Measurements from ENCODE around the gene CACNA1I. TPM values are rescaled to one million over a fixed set of nuclear protein-coding genes. Genes with fewer than 3 reads are reported as not detected.

CACNA1I gene
- total and polyA plus RNA-seq, 11 donors, result 0.01 to 0.07 (median 0.04) TPM; not detected in 6

- Histone ChIP-seq H3K9me3 (peaks cover 0 to 12% (median 0%) of the 10 kb centered on the region in 12 donors), H3K27me3 (peaks cover 0 to 39% (median 6%) of the 10 kb centered on the region in 9 donors), H3K27ac (no peak overlapping the region), H3K36me3 (no peaks in the 10 kb centered on the region), H3K4me3 (no peak overlapping the region), H3K4me1 (no peaks in the 10 kb centered on the region)
- intact Hi-C loops (cut with DNase I), result no loop called here
- 66 to 72% (median 70%) methylated on average over 9 of the region's 9 CpGs for WGBS, 4 donors
- DNase-seq (no peak), ATAC-seq (no peak)
- TF ChIP-seq CTCF (IDR thresholded peaks at IDR 0.05) (no peak), POLR2A (IDR thresholded peaks at IDR 0.05) (no peak)
Measured at GRCh38 chr22:39643311-39644083, 72.9 kb downstream of the CACNA1I start.

- H3K4me3 ChIP-seq, result no peak overlapping the region
- intact Hi-C loops (cut with DNase I), result no loop called here
- no peak overlapping the region for H3K27ac ChIP-seq
- peaks cover 0 to 39% (median 6%) of the 10 kb centered on the region in 9 donors for H3K27me3 ChIP-seq
- no peaks in the 10 kb centered on the region for H3K36me3 ChIP-seq
- H3K4me1 ChIP-seq, result no peaks in the 10 kb centered on the region
- WGBS, 4 donors, result 44 to 75% (median 53%) methylated on average over 2 to 6 of the region's 6 CpGs
- ATAC-seq, result no peak
- no peak for DNase-seq
- H3K9me3 ChIP-seq, result no peaks in the 10 kb centered on the region
- no peak for TF ChIP-seq POLR2A (IDR thresholded peaks at IDR 0.05)
- TF ChIP-seq CTCF (IDR thresholded peaks at IDR 0.05), result no peak
Measured at GRCh38 chr22:39645532-39645931, 75.0 kb downstream of the CACNA1I start.

- H3K27ac ChIP-seq, result no peak overlapping the region
- H3K36me3 ChIP-seq, result no peaks in the 10 kb centered on the region
- H3K4me1 ChIP-seq, result no peaks in the 10 kb centered on the region
- peaks cover 0 to 30% (median 6%) of the 10 kb centered on the region in 9 donors for H3K27me3 ChIP-seq
- H3K9me3 ChIP-seq, result peaks cover 0 to 5% (median 0%) of the 10 kb centered on the region in 12 donors
- no peak for ATAC-seq
- DNase-seq, result no peak
- intact Hi-C loops (cut with DNase I), result no loop called here
- TF ChIP-seq POLR2A (IDR thresholded peaks at IDR 0.05) (no peak), CTCF (IDR thresholded peaks at IDR 0.05) (no peak)
- H3K4me3 ChIP-seq, result no peak overlapping the region
- 74 to 82% (median 77%) methylated on average over 21 to 31 of the region's 31 CpGs for WGBS, 4 donors
Measured at GRCh38 chr22:39646398-39647063, 76.0 kb downstream of the CACNA1I start.

- Histone ChIP-seq H3K4me3 (no peak overlapping the region), H3K9me3 (peaks cover 0 to 8% (median 0%) of the 10 kb centered on the region in 12 donors), H3K4me1 (no peaks in the 10 kb centered on the region), H3K27me3 (peaks cover 0 to 20% (median 0%) of the 10 kb centered on the region in 9 donors), H3K27ac (no peak overlapping the region), H3K36me3 (no peaks in the 10 kb centered on the region)
- WGBS, 4 donors, result 72 to 77% (median 75%) methylated on average over 17 to 35 of the region's 35 CpGs
- DNase-seq, result no peak
- intact Hi-C loops (cut with DNase I), result no loop called here
- no peak for ATAC-seq
- TF ChIP-seq POLR2A (IDR thresholded peaks at IDR 0.05) (no peak), CTCF (IDR thresholded peaks at IDR 0.05) (no peak)
Measured at GRCh38 chr22:39647836-39648629, 77.5 kb downstream of the CACNA1I start.
